H1 (cell line): ENCODE results near the gene SOX13. TPM values are rescaled to one million over a fixed set of nuclear protein-coding genes. Genes with fewer than 3 reads are reported as not detected.

Experiments
- CTCF ChIA-PET: fragments of 300-600 bp; sonication (Branson Sonifier 250); formaldehyde crosslinking; loops from one replicate; lab custom pipeline; 2021; ENCODE audit not compliant: partially characterized antibody; lab: Charles Lee
- POLR2A ChIA-PET: fragments of 300-600 bp; sonication (Branson Sonifier 250); formaldehyde crosslinking; loops from one replicate; lab custom pipeline; 2021; ENCODE audit warnings: inconsistent platforms; ENCODE audit not compliant: partially characterized antibody; lab: Charles Lee
- DNase-seq, 2 experiments: peaks; one replicate each; pipeline versions ENCODE4 v3.0.0 to v3.0.0-alpha.2; 2010 to 2022; ENCODE audit warnings: low spot score in 2 of 2, low read depth in 1 of 2, mixed read lengths in 1 of 2
- FAIRE-seq: peaks from 2 replicates; lab custom pipeline; 2011; peaks lifted over from hg19 to GRCh38; lab: Jason Lieb, UNC
- H2AFZ ChIP-seq: 2 replicates; pipeline ENCODE4 v1.8.1; 2012; ENCODE audit warnings: low read length, inconsistent platforms
- H2AK5ac ChIP-seq: 2 replicates; pipeline ENCODE4 v1.6.1; 2013; ENCODE audit warnings: low read depth, low read length
- H2BK120ac ChIP-seq: replicated peaks from 2 replicates; pipeline ENCODE3; 2013; ENCODE audit warnings: low read depth, low read length, inconsistent platforms
- H2BK12ac ChIP-seq: 2 replicates; pipeline ENCODE4 v1.6.1; 2013; ENCODE audit warnings: low read depth, low read length
- H2BK15ac ChIP-seq: 2 replicates; pipeline ENCODE4 v1.6.1; 2013; ENCODE audit warnings: low read length
- H2BK20ac ChIP-seq: 2 replicates; pipeline ENCODE4 v1.6.1; 2013; ENCODE audit warnings: low read length
- H2BK5ac ChIP-seq: 2 replicates; pipeline ENCODE4 v1.6.1; 2013; ENCODE audit warnings: low read depth, low read length
- H3K14ac ChIP-seq: 2 replicates; pipeline ENCODE4 v1.6.1; 2013; ENCODE audit warnings: inconsistent platforms; ENCODE audit not compliant: insufficient read length
- H3K18ac ChIP-seq: 2 replicates; pipeline ENCODE4 v1.6.1; 2013; ENCODE audit warnings: low read length; ENCODE audit errors: extremely low read depth
- H3K23ac ChIP-seq: 2 replicates; pipeline ENCODE4 v1.6.1; 2013; ENCODE audit warnings: inconsistent platforms; ENCODE audit not compliant: insufficient read length
- H3K23me2 ChIP-seq: 2 replicates; pipeline ENCODE4 v1.6.1; 2013; ENCODE audit warnings: low read depth, low read length
- H3K27ac ChIP-seq: 2 replicates; pipeline ENCODE4 v1.6.1; 2011; ENCODE audit warnings: low read depth, low read length, inconsistent platforms
- H3K27me3 ChIP-seq, 4 experiments: replicated peaks in 1 of 4; 1 replicate in 1 of 4; 2 replicates in 3 of 4; pipeline versions ENCODE4 v1.6.1 to v1.8.1; 2011 to 2013; ENCODE audit warnings: low read length in 3 of 4, mild to moderate bottlenecking in 3 of 4, inconsistent platforms in 2 of 4, mixed read lengths in 2 of 4, moderate library complexity in 1 of 4; ENCODE audit not compliant: control insufficient read depth in 3 of 4, insufficient read depth in 3 of 4; ENCODE audit errors: extremely low read depth in 1 of 4
- H3K36me3 ChIP-seq, 4 experiments: 2 replicates each; pipeline versions ENCODE4 v1.6.1 to v1.8.1; 2011 to 2013; ENCODE audit warnings: mild to moderate bottlenecking in 4 of 4, low read length in 3 of 4, moderate library complexity in 2 of 4, control low read depth in 1 of 4, inconsistent platforms in 1 of 4; ENCODE audit not compliant: insufficient read depth in 4 of 4, control insufficient read depth in 2 of 4
- H3K4ac ChIP-seq: replicated peaks from 2 replicates; pipeline ENCODE3; 2013; ENCODE audit warnings: low read length, low read depth, mixed read lengths, inconsistent platforms; ENCODE audit not compliant: insufficient read length
- H3K4me1 ChIP-seq, 4 experiments: replicated peaks in 1 of 4; 1 replicate in 1 of 4; 2 replicates in 3 of 4; pipeline versions ENCODE4 v1.6.1 to v1.8.1; 2011 to 2013; ENCODE audit warnings: low read length in 3 of 4, inconsistent platforms in 2 of 4, mixed read lengths in 1 of 4; ENCODE audit not compliant: insufficient read depth in 4 of 4, control insufficient read depth in 3 of 4
- H3K4me2 ChIP-seq, 2 experiments: 2 replicates each; pipeline versions ENCODE4 v1.6.1 to v1.8.1; 2011 to 2013; ENCODE audit warnings: low read depth in 2 of 2, low read length in 2 of 2, control low read depth in 1 of 2, inconsistent platforms in 1 of 2, mild to moderate bottlenecking in 1 of 2; ENCODE audit not compliant: insufficient read depth in 1 of 2
- H3K4me3 ChIP-seq, 4 experiments: fragments of 200-600, 300-600 bp in 1 of 4; sonication (generic), shearing (Covaris generic), sonication (Bioruptor Twin) in 1 of 4; 2 replicates each; pipeline versions ENCODE4 v1.5.1 to v1.8.1; 2011 to 2016; ENCODE audit warnings: low read length in 4 of 4, low read depth in 3 of 4, control low read depth in 2 of 4, inconsistent platforms in 2 of 4, mild to moderate bottlenecking in 2 of 4, mixed read lengths in 1 of 4, moderate library complexity in 1 of 4; ENCODE audit not compliant: insufficient read depth in 2 of 4; ENCODE audit errors: extremely low read depth in 1 of 4
- H3K56ac ChIP-seq: replicated peaks from 2 replicates; pipeline ENCODE3; 2013; ENCODE audit warnings: low read depth, mild to moderate bottlenecking, mixed read lengths, low read length, inconsistent platforms; ENCODE audit not compliant: insufficient read length
- H3K79me1 ChIP-seq: 2 replicates; pipeline ENCODE4 v1.6.1; 2013; ENCODE audit warnings: low read depth, low read length, control low read depth
- H3K79me2 ChIP-seq, 2 experiments: 2 replicates each; pipeline versions ENCODE4 v1.6.1 to v1.8.1; 2012 to 2013; ENCODE audit warnings: low read length in 2 of 2, mild to moderate bottlenecking in 2 of 2, inconsistent platforms in 1 of 2; ENCODE audit not compliant: insufficient read depth in 2 of 2, control insufficient read depth in 1 of 2
- H3K9ac ChIP-seq, 4 experiments: replicated peaks in 1 of 4; 1 replicate in 1 of 4; 2 replicates in 3 of 4; pipeline versions ENCODE4 v1.6.1 to v1.8.1; 2011 to 2013; ENCODE audit warnings: low read depth in 3 of 4, low read length in 3 of 4, control low read depth in 2 of 4, mild to moderate bottlenecking in 2 of 4, moderate library complexity in 2 of 4, inconsistent platforms in 1 of 4; ENCODE audit errors: extremely low read depth in 1 of 4
- H3K9me3 ChIP-seq, 2 experiments: 2 replicates each; pipeline versions ENCODE4 v1.6.1 to v1.8.1; 2012 to 2013; ENCODE audit warnings: mild to moderate bottlenecking in 2 of 2, moderate library complexity in 2 of 2, control low read depth in 1 of 2, inconsistent platforms in 1 of 2, low read depth in 1 of 2, low read length in 1 of 2, mixed read lengths in 1 of 2; ENCODE audit not compliant: insufficient read depth in 2 of 2
- H4K20me1 ChIP-seq, 2 experiments: replicated peaks in 1 of 2; 2 replicates each; pipeline versions ENCODE3 to v1.8.1; 2011 to 2013; ENCODE audit warnings: inconsistent platforms in 2 of 2, low read length in 2 of 2, mild to moderate bottlenecking in 1 of 2; ENCODE audit not compliant: insufficient read depth in 2 of 2, control insufficient read depth in 1 of 2
- H4K5ac ChIP-seq: 2 replicates; pipeline ENCODE4 v1.6.1; 2013; ENCODE audit warnings: low read length, low read depth, mixed read lengths, inconsistent platforms; ENCODE audit not compliant: insufficient read length
- H4K8ac ChIP-seq: 2 replicates; pipeline ENCODE4 v1.8.0; 2013; ENCODE audit warnings: mild to moderate bottlenecking, moderate library complexity, low read length, inconsistent platforms; ENCODE audit not compliant: insufficient read depth; ENCODE audit errors: extremely low read depth
- H4K91ac ChIP-seq: replicated peaks from 2 replicates; pipeline ENCODE3; 2013; ENCODE audit warnings: low read length, mixed read lengths, inconsistent platforms; ENCODE audit not compliant: insufficient read length
- CTCF ChIP-seq, 3 experiments: IDR thresholded peaks; 1 replicate in 2 of 3; 2 replicates in 1 of 3; pipeline versions ENCODE4 v1.5.1 to v1.6.1; 2011; ENCODE audit warnings: low read length in 3 of 3, mild to moderate bottlenecking in 3 of 3, inconsistent platforms in 2 of 3, low read depth in 1 of 3, moderate library complexity in 1 of 3; ENCODE audit not compliant: insufficient read depth in 1 of 3; ENCODE audit errors: control extremely low read depth in 1 of 3
- RAD21 ChIP-seq, 2 experiments: IDR thresholded peaks in 1 of 2; conservative IDR thresholded peaks in 1 of 2; 2 replicates each; pipeline ENCODE4 v1.6.1; 2011; ENCODE audit warnings: low read depth in 2 of 2, low read length in 2 of 2, improper control_type of control experiment in 1 of 2, inconsistent platforms in 1 of 2, mild to moderate bottlenecking in 1 of 2, moderate library complexity in 1 of 2
- RXRA ChIP-seq: IDR thresholded peaks from 2 replicates; pipeline ENCODE4 v1.6.1; 2011; ENCODE audit warnings: low read depth, mild to moderate bottlenecking, low read length, moderate library complexity; ENCODE audit not compliant: insufficient read depth
- SIN3A ChIP-seq, 2 experiments: IDR thresholded peaks in 1 of 2; conservative IDR thresholded peaks in 1 of 2; 2 replicates each; pipeline ENCODE4 v1.6.1; 2011 to 2012; ENCODE audit warnings: low read length in 2 of 2, improper control_type of control experiment in 1 of 2, low read depth in 1 of 2, mild to moderate bottlenecking in 1 of 2
- SIRT6 ChIP-seq: IDR thresholded peaks from one replicate; pipeline ENCODE4 v1.7.1; 2012; ENCODE audit warnings: low read length, inconsistent platforms
- TEAD4 ChIP-seq: IDR thresholded peaks from 2 replicates; pipeline ENCODE4 v1.6.1; 2012; ENCODE audit warnings: low read depth, low read length, inconsistent platforms, mixed read lengths
- YY1 ChIP-seq: IDR thresholded peaks from 2 replicates; pipeline ENCODE4 v1.6.1; 2011; ENCODE audit warnings: low read depth, mild to moderate bottlenecking, low read length
- WGBS, 2 experiments: shearing (Covaris generic) in 1 of 2; methylation state at CpG; one replicate each; pipeline versions ENCODE4 v1.1.6 to v1.1.7; 2013 to 2015; ENCODE audit warnings: low lambda C conversion rate in 2 of 2, mixed read lengths in 2 of 2, inconsistent platforms in 1 of 2, low coverage in 1 of 2, missing lambda C conversion rate in 1 of 2; ENCODE audit not compliant: insufficient replicate concordance in 2 of 2, insufficient coverage in 1 of 2, insufficient read length in 1 of 2; ENCODE audit errors: extremely low coverage in 1 of 2, missing lambda C conversion rate in 1 of 2; 5-methylcytosine and 5-hydroxymethylcytosine counted together
- polyA plus RNA-seq, 7 experiments: library from polyadenylated mRNA; depleted of rRNA in 3 of 7; stranded (reverse) in 5 of 7; unstranded in 2 of 7; fragments of >200 nt in 5 of 7; fragments of 200-250 nt in 2 of 7; gene quantifications; 1 replicate in 5 of 7; 2 replicates in 1 of 7; 4 replicates in 1 of 7; pipeline versions ENCODE4 v1.2.1 to v1.2.3, GENCODE V29; 2011 to 2013; ENCODE audit warnings: missing spikeins in 2 of 7, mixed read lengths in 2 of 7
- total RNA-seq: library from RNA; stranded (reverse); fragmentation: NEBNext Ultra II Directional; extraction: Animal tissue kit (Norgen Biotek cat#: 25700); gene quantifications from 2 replicates; pipeline ENCODE4 v1.2.1, GENCODE V29; 2021

Gene SOX13
- total and polyA plus RNA-seq, 2 of the 8 experiments (the other 6 are each of a cell fraction or from before 2014, with no cell fraction given): 113 to 173 TPM

- no peak overlapping the region for H3K23ac ChIP-seq
- DNase-seq (peak; percentile 63 to 100), FAIRE-seq (peak; percentile 55)
- H2BK120ac ChIP-seq: no peak overlapping the region
- H2AFZ ChIP-seq: no peak overlapping the region
- no peak overlapping the region for H2BK15ac ChIP-seq
- no peaks in the 10 kb centered on the region for H3K79me1 ChIP-seq
- no peak overlapping the region for H3K4me2 ChIP-seq
- H3K79me2 ChIP-seq: no peaks in the 10 kb centered on the region
- H4K5ac ChIP-seq: no peak overlapping the region
- H3K9me3 ChIP-seq: peaks cover 0 to 3% of the 10 kb centered on the region in 2 experiments; a peak in 1 of 4 replicates
- POLR2A ChIA-PET: interaction anchor here (1.2 to 1.3 kb wide), 2 partner anchors 30 to 300 kb away, joined by 4 to 5 read pairs; no protein-coding TSS in a partner anchor
- no peak overlapping the region for H3K9ac ChIP-seq
- H3K18ac ChIP-seq: no peak overlapping the region
- no peak overlapping the region for H3K56ac ChIP-seq
- H3K27me3 ChIP-seq: no peaks in the 10 kb centered on the region
- H4K20me1 ChIP-seq: no peaks in the 10 kb centered on the region
- CTCF ChIA-PET: interaction anchor here (0.6 to 18.7 kb wide), 59 partner anchors 10 to 405 kb away, joined by 3 to 360 read pairs (median 5); partner anchors contain the start of genes ETNK2, GOLT1A, KISS1 and PLEKHA6
- no peak overlapping the region for H3K4ac ChIP-seq
- no peak overlapping the region for H4K91ac ChIP-seq
- H3K27ac ChIP-seq: no peak overlapping the region
- no peaks in the 10 kb centered on the region; a peak in 1 of 7 replicates for H3K4me1 ChIP-seq
- no peak overlapping the region for H2BK12ac ChIP-seq
- no peak overlapping the region for H3K4me3 ChIP-seq
- no peaks in the 10 kb centered on the region for H3K36me3 ChIP-seq
- H2BK5ac ChIP-seq: no peak overlapping the region
- 18% methylated on average over 7 of the region's 7 CpGs; no CpG with 5 or more reads in 1 of the 2 experiments for WGBS, 2 experiments
- peak; percentile 73 to 88; a peak in 3 of 4 replicates for TF ChIP-seq SIN3A (conservative IDR thresholded peaks at IDR 0.05 in 1 of 2, IDR thresholded peaks at IDR 0.05 in 1 of 2; ENCODE audit: low read depth in 1 of 2, low read length in 2 of 2)
- TF ChIP-seq YY1: peak; percentile 62; the same call in 1 of the 2 replicates
- TF ChIP-seq RAD21 (IDR thresholded peaks at IDR 0.05 in 1 of 2, conservative IDR thresholded peaks at IDR 0.05 in 1 of 2; ENCODE audit: low read depth in 2 of 2, low read length in 2 of 2): peak; percentile 100
- peak; percentile 99 for TF ChIP-seq CTCF (IDR thresholded peaks at IDR 0.05; ENCODE audit: control extremely low read depth in 1 of 3, insufficient read depth in 1 of 3, low read depth in 1 of 3, low read length in 3 of 3)
- TF ChIP-seq RXRA: no peak
- TF ChIP-seq SIRT6: no peak
- peak; percentile 25; the same call in 1 of the 2 replicates for TF ChIP-seq TEAD4
- no peak overlapping the region for H3K14ac ChIP-seq
- no peaks in the 10 kb centered on the region; the same call in 1 of the 2 replicates for H3K23me2 ChIP-seq
- H2AK5ac ChIP-seq: no peak overlapping the region
- H2BK20ac ChIP-seq: no peak overlapping the region
- no peak overlapping the region for H4K8ac ChIP-seq
Observed at GRCh38 chr1:204162494-204163074, 89.7 kb downstream of the SOX13 start.
